Psoas muscle (tissue), 8 donors: ENCODE data around the gene COL23A1. TPM values are rescaled to one million over a fixed set of nuclear protein-coding genes. Genes with fewer than 3 reads are reported as not detected.
A peak's percentile ranks its signal among the peaks of the same experiment; 100 is the strongest.

Experiments
- ATAC-seq, 4 donors: fragments of 200-7000 bp; cut with Tn5 transposase; one replicate each; pipeline ENCODE4 v1.9.1; 2020; ENCODE audit warnings: moderate library complexity in 3 of 4, mild to moderate bottlenecking in 2 of 4
- DNase-seq, 2 donors: peaks; one replicate each; pipeline ENCODE4 v3.0.0-alpha.2; 2020
- H3K27ac ChIP-seq: fragments of 200-600 bp; one replicate; pipeline ENCODE4 v1.8.0; 2022
- H3K27me3 ChIP-seq, 3 donors: fragments of 200-600 bp in 1 of 3; one replicate each; pipeline versions ENCODE4 v1.6.1 to v1.8.0; 2013 to 2022; ENCODE audit warnings: low read length in 2 of 3, mild to moderate bottlenecking in 2 of 3, moderate library complexity in 1 of 3; ENCODE audit not compliant: insufficient read depth in 3 of 3
- H3K36me3 ChIP-seq, 2 donors: fragments of 200-600 bp in 1 of 2; one replicate each; pipeline versions ENCODE4 v1.6.1 to v1.8.0; 2013 to 2022; ENCODE audit warnings: low read depth in 1 of 2, mild to moderate bottlenecking in 1 of 2, moderate library complexity in 1 of 2; ENCODE audit not compliant: insufficient read depth in 1 of 2
- H3K4me1 ChIP-seq: fragments of 200-600 bp; one replicate; pipeline ENCODE4 v1.8.0; 2022
- H3K4me3 ChIP-seq: fragments of 200-600 bp; one replicate; pipeline ENCODE4 v1.8.0; 2022; ENCODE audit warnings: mild to moderate bottlenecking
- H3K9me3 ChIP-seq: fragments of 200-600 bp; one replicate; pipeline ENCODE4 v1.8.0; 2022
- WGBS, 3 donors: extraction: QIAGEN DNeasy Blood & Tissue Kit; methylation state at CpG; one replicate each; pipeline versions ENCODE4 v1.1.6 to v1.1.7; 2013; 5-methylcytosine and 5-hydroxymethylcytosine counted together
- intact Hi-C, 2 donors: fragments of 100-400 bp; cut with DNase I; formaldehyde crosslinking; loops; one replicate each; pipeline versions ENCODE4 v1.11.0 to v1.14.2; 2022
- polyA plus RNA-seq, 3 donors: library from polyadenylated mRNA; stranded (reverse); fragments of 200-250 nt; gene quantifications; one replicate each; pipeline ENCODE4 v1.2.3, GENCODE V29; 2013
- total RNA-seq, 4 donors: library from RNA; stranded (reverse); fragmentation: NEBNext Ultra II Directional in 2 of 4; extraction: Animal tissue kit (Norgen Biotek cat#: 25700) in 2 of 4; gene quantifications; one replicate each; pipeline versions ENCODE4 v1.2.1 to v1.2.4, GENCODE V29; 2021 to 2023
- TF ChIP-seq, protein P1 (sequence below): fragments of 200-600 bp; IDR thresholded peaks from one replicate; pipeline ENCODE4 v1.8.0; 2022; ENCODE audit warnings: antibody characterized with exemption
- donor health status: healthy with polysubstance abuse.
- donor health status: DM: no; HTN: no; CAD: no; lungs with moderate emphysema.
- donor health status: Bipolar disorder and iron deficiency.
- donor health status: healthy.
- donor health status: DM: yes; HTN: yes; CAD: no.
- donor health status: DM: no; HTN: no; CAD: no.
- donor health status: DM: no; HTN: no; CAD: no.
- donor health status: DM: yes; HTN: yes; CAD: no.

The COL23A1 gene
- total and polyA plus RNA-seq, 7 donors = 0.66 to 3.0 (median 1.2) TPM

GRCh38 chr5:178535299-178536175 is 54.7 kb downstream of the COL23A1 start:
- intact Hi-C loops = no loop called here
- WGBS, 3 donors = 85 to 88% (median 85%) methylated on average over 19 to 20 of the region's 20 CpGs
- peak in 1 of 4 donors; percentile 16 for ATAC-seq

DNA sequence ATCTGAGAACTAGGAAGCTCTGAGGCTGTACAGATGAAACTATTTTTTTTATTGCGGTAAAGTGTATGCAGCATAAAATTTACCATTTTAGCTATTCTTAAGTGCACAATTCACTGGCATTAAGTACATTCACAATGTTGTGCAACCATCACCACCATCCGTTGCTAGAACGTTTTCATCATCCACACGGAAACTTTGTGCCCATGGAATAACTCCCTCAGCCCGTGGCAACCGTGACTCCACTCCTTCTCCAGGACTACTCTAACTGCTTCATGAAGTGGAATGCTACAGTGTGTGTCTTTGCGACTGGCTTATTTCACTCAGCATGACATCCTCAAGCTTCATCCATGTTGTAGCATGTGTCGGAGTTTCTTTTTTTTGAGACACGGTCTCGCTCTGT is 57.1 kb downstream of the COL23A1 start:
- Histone ChIP-seq H3K9me3 (no peaks in the 10 kb centered on the region), H3K4me3 (no peak overlapping the region), H3K36me3 (no peaks in the 10 kb centered on the region), H3K27ac (no peak overlapping the region), H3K4me1 (no peaks in the 10 kb centered on the region), H3K27me3 (peaks cover 0 to 4% (median 0%) of the 10 kb centered on the region in 3 donors)
- intact Hi-C loops = no loop called here
- TF ChIP-seq, protein P1, sequence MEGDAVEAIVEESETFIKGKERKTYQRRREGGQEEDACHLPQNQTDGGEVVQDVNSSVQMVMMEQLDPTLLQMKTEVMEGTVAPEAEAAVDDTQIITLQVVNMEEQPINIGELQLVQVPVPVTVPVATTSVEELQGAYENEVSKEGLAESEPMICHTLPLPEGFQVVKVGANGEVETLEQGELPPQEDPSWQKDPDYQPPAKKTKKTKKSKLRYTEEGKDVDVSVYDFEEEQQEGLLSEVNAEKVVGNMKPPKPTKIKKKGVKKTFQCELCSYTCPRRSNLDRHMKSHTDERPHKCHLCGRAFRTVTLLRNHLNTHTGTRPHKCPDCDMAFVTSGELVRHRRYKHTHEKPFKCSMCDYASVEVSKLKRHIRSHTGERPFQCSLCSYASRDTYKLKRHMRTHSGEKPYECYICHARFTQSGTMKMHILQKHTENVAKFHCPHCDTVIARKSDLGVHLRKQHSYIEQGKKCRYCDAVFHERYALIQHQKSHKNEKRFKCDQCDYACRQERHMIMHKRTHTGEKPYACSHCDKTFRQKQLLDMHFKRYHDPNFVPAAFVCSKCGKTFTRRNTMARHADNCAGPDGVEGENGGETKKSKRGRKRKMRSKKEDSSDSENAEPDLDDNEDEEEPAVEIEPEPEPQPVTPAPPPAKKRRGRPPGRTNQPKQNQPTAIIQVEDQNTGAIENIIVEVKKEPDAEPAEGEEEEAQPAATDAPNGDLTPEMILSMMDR = no peak
- no peak for DNase-seq
- ATAC-seq = no peak
- 84 to 92% (median 86%) methylated on average over 10 of the region's 10 CpGs for WGBS, 3 donors

More at GRCh38 chr5:178535299-178536175, 54.7 kb downstream of the COL23A1 start:
- Histone ChIP-seq H3K4me1 (no peaks in the 10 kb centered on the region), H3K27ac (no peak overlapping the region), H3K27me3 (peaks cover 0 to 4% (median 0%) of the 10 kb centered on the region in 3 donors), H3K36me3 (no peaks in the 10 kb centered on the region), H3K9me3 (no peaks in the 10 kb centered on the region), H3K4me3 (no peak overlapping the region)
- peak in 1 of 2 donors; percentile 26 for DNase-seq
- TF ChIP-seq, protein P1 = no peak

DNA sequence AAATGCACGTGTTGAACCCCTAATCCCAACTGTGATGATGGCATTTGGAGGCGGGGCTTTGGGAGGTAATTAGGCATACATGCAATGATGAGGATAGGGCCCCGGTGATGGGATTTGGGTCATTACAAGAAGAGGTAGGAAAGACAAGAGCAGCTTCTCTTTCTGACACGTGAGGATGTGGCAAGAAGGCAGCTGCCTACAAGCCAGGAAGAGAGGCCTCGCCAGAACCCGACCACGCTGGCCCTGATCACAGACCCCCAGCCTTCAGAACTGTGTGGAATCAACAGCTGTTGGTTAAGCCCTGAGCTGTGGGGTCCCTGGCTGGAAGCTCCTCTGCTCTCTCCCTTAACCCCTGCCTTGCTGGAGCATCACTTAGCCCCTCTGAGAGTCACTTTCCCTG is 57.5 kb downstream of the COL23A1 start:
- H3K9me3 ChIP-seq = no peaks in the 10 kb centered on the region
- H3K4me3 ChIP-seq = no peak overlapping the region
- no peak for ATAC-seq
- H3K4me1 ChIP-seq = no peaks in the 10 kb centered on the region
- TF ChIP-seq, protein P1 = no peak
- no peaks in the 10 kb centered on the region for H3K36me3 ChIP-seq
- no peak overlapping the region for H3K27ac ChIP-seq
- peak in 1 of 2 donors; percentile 9 for DNase-seq
- intact Hi-C loops = no loop called here
- H3K27me3 ChIP-seq = peaks cover 0 to 4% (median 0%) of the 10 kb centered on the region in 3 donors
- WGBS, 3 donors = 52 to 53% (median 53%) methylated on average over 7 of the region's 7 CpGs

- TF ChIP-seq, protein P1 = no peak
- H3K36me3 ChIP-seq = no peaks in the 10 kb centered on the region
- no peaks in the 10 kb centered on the region for H3K9me3 ChIP-seq
- H3K27ac ChIP-seq = no peak overlapping the region
- intact Hi-C loops = no loop called here
- H3K4me1 ChIP-seq = no peaks in the 10 kb centered on the region
- H3K27me3 ChIP-seq = peaks cover 0 to 4% (median 0%) of the 10 kb centered on the region in 3 donors
- no peak overlapping the region for H3K4me3 ChIP-seq
- DNase-seq (no peak), ATAC-seq (no peak)
- WGBS, 3 donors = 68 to 76% (median 70%) methylated on average over 5 of the region's 5 CpGs
Observed at GRCh38 chr5:178532236-178532635, 58.0 kb downstream of the COL23A1 start.
